T-helper 2 cell treated with Interferon-gamma antibody and Interleukin-4, amounts not matched to agents 100 ng/mL and 5 ng/mL, for 36 hours (primary cell): Measurements from ENCODE around the gene FGD2. TPM values are rescaled to one million over a fixed set of nuclear protein-coding genes. Genes with fewer than 3 reads are reported as not detected.

Experiments
- intact Hi-C: fragments of 100-400 bp; cut with micrococcal nuclease; formaldehyde crosslinking; loops from one replicate; pipeline ENCODE4 v1.15.1; 2023
- total RNA-seq: library from RNA; stranded (reverse); gene quantifications from 2 replicates; pipeline ENCODE4 v1.2.3, GENCODE V29; 2022

Gene FGD2
- total RNA-seq, 1 donor from 2014 or later = 2.6 TPM

- intact Hi-C loops = no loop called here
Observed at GRCh38 chr6:37013516-37014491, 8.3 kb downstream of the FGD2 start.

- intact Hi-C loops = loop anchor here (5.0 kb wide), 1 partner anchor 38 kb away; no protein-coding TSS in a partner anchor
Observed at GRCh38 chr6:37014667-37015066, 9.2 kb downstream of the FGD2 start.

GRCh38 chr6:37015532-37015931, 10.1 kb downstream of the FGD2 start:
- intact Hi-C loops = loop anchor here (5.0 kb wide), 1 partner anchor 37 kb away; no protein-coding TSS in a partner anchor

DNA sequence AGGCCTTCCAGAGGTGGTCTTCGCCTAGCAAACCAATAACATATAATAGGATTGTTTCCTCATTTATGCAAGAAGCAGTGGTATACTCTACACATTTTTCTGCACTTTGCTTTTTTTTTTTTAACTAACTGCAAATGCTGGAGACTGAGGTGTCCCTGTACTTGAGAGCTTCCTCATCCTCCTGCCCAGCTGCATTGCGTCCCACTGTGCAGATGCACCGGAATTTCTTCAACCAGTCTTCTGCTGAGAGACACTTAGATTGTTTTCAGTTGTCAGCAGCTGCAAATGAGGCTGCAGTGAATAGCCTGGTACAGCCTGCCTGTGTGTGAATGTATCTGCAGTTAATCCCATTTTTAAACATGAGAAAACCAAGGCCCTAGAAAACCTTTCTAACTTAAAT, 11.5 kb downstream of the FGD2 start:
- intact Hi-C loops = loop anchor here (5.0 kb wide), 1 partner anchor 35 kb away; no protein-coding TSS in a partner anchor

GRCh38 chr6:37017606-37018197, 12.2 kb downstream of the FGD2 start:
- intact Hi-C loops = loop anchor here (1.0 to 5.0 kb wide), 8 partner anchors 31 to 298 kb away; partner anchors contain the start of genes C6orf89 and MTCH1

DNA sequence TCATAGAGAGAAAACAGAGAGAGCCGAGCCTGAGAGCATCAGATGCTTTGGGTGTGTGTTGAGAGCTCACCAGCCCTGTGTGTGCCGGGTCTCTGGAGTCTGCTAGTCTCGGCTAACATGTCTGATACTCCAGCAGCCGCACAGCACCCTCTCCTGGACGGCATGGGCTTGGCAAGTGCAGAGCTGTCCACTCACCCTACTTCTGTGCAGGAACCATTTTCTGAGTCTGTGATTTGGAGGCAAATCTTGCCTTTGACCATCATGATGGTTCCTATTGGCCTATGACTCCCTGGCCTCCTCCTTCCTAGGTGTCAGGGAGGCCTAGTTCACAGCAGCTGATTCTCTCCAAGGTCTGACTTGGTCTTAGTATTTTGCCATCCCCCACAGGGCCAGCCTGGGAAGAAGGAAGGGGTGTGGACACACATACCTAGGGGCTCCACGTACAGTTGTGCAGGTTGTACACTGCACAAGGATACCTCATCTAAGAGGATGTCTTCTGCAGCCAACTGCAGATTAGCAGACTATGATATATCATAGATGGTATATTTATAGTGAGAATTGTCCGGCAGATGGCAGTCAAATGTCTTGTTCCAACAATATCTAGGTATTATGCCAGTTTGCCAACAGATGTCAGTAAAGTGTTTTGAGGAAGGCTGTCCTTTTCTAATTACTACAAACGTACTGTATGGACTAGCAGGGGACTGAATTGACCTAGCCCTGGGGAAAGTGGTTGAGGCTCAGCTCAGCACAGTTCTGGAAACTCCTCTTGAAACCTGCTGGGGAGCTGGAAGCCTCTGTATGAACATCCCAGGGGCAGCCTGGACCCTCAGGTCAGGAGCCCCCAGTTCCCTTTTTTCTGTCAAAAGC, 13.0 kb downstream of the FGD2 start:
- intact Hi-C loops = loop anchor here (1.0 to 5.0 kb wide), 8 partner anchors 32 to 297 kb away; partner anchors contain the start of genes C6orf89 and MTCH1

DNA sequence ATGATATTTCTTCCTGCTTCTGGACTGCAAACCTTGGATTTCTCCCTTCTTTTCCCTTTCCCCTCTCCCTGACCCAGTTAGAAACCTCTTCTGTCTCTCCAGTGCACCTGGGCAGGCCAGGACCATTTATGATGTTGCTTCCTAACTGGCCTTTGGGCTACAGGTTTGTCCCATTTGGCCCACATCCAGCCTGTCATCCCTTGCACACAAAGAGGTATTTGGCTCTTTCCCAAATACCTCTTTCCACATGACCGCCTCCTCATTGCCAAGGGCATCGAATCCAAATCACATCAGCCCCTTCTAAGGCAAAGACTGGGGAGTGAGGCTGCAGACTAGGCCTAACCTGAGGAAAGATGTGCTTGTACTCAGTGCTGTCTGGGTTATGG, 13.6 kb downstream of the FGD2 start:
- intact Hi-C loops = loop anchor here (5.0 kb wide), 1 partner anchor 33 kb away; no protein-coding TSS in a partner anchor

GRCh38 chr6:37020381-37020780, 14.9 kb downstream of the FGD2 start:
- intact Hi-C loops = no loop called here

GRCh38 chr6:37020812-37021211, 15.4 kb downstream of the FGD2 start:
- intact Hi-C loops = no loop called here

DNA sequence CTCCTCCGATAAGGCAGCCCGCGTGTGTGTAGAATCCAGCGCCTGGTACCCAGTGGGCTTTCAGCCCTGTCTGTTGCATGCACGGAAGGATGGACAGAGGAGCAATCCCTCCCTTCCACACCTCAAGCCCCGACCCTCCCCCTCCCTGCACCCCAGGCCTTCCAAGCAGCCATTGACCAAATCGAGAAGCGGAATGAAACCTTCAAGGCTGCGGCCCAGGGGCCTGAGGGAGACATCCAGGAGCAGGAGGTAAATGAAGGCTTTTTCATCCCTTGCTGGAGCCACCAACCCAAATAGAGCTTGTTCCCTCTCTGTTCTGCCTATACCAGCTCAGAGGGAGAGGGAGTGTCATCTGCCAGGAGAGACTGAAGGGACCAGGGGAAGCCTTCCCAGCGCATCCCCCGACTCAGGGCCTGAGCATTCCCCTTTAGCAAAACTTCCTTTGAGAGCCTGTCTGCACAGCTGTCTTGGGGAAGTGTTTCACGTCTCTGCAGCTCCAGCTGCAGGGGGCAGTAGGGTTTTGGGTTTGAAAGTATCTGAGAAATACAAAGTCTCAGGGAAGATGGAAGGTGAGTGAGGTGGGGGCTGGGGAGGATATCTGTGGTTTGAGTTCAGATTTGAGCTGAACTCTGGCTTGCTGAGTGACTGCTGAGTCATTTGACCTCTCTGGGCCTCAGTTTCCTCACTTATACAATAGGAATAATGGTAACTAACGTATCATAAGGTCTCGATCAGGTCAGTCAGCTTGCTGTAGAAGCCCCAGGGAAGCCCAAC, 16.1 kb downstream of the FGD2 start:
- intact Hi-C loops = no loop called here

DNA sequence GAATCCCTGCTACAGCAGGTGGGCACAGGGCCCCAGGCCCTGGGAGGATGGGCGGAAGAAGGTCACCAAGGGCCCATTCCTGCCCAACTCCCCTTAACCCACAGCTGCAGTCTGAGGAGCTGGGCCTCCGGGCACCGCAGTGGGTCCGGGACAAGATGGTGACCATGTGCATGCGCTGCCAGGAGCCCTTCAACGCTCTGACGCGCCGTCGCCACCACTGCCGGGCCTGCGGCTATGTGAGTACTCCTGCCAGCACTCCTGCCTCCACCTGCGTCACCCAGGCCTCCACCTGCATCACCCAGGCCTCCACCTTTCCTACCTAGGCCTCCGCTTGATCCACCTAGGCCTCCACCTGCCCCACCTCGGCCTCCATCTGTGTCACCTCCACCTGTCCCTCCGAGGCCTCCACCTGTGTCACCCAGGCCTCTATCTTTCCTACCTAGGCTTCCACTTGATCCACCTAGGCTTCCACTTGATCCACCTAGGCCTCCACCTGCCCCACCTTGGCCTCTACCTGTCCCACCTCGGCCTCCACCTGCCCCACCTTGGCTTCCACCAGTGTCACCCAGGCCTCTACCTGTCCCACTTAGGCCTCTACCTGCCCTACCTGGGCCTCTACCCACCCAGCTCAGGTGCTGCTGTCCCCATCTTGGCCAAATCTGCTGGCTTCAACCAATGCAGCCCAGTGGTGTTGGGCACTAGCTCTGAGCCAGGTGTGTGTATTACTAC, 16.8 kb downstream of the FGD2 start:
- intact Hi-C loops = no loop called here

DNA sequence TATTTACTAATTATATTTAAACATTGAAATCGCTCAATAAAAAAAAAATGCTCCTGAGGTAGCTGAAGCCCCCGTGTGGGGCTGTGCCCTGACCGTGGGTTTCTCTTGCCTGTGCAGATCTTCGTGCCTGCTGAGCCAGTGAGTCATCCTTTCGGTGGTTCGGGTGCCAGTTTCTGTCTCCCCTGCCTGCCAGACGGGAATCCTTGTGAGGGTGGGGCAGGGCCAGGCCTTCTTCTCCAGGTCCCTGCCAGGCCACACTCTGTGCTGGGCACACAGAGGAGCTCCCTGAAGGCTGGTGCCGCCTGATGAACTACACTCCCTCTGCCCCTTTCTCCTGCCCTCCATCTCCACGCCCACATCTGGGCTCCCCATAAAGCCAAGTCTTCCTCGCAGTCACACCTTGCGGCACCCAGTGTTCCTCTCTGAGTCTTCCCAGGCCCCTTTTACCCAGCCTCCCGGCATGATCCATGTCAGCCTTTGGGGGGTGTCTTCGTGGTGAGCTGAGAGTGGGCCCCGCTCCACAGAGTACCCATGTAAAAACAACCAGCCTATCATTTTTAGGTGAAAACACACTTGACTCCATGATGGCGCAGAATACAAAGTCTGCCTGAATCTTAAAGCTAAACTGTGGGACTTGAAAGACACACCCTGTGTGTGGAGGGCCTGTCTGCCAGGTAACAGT, 19.3 kb downstream of the FGD2 start:
- intact Hi-C loops = no loop called here

DNA sequence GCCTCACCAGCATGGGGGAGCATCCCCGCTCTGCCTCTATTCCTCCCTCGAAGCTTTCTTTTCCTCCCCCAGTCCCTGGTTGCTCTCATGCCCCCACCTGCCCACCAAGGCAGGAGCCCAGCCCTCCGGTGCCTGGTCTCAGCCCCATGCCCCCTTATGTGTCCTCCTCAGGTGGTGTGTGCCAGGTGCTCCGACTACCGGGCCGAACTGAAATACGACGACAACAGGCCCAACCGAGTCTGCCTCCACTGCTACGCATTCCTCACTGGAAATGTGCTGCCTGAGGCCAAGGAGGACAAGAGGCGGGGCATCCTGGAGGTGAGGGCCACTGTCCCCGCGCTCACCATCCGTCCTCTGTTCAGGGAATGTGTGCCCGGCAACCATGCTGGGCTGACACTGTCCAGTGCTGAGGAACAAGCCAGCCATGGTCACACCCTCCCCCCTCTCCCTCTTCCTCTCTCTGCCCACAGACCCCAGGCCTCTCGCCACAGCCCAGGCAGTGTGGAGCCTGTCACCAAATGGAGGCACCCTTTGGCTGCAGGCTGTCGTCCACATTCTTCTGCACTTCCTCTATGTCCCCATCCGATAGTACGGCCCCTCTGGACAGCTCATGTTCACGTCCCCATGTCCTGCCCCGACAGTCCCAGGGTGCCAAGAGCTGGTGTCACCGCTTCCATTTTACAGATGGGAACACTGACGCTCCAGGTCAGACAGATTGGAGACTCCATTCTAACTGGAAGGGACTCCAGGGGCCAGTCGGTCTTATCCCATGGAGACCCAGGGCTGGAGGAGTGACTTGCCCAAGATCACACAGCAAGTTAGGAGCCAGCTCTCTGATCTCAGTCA, 20.4 kb downstream of the FGD2 start:
- intact Hi-C loops = no loop called here

DNA sequence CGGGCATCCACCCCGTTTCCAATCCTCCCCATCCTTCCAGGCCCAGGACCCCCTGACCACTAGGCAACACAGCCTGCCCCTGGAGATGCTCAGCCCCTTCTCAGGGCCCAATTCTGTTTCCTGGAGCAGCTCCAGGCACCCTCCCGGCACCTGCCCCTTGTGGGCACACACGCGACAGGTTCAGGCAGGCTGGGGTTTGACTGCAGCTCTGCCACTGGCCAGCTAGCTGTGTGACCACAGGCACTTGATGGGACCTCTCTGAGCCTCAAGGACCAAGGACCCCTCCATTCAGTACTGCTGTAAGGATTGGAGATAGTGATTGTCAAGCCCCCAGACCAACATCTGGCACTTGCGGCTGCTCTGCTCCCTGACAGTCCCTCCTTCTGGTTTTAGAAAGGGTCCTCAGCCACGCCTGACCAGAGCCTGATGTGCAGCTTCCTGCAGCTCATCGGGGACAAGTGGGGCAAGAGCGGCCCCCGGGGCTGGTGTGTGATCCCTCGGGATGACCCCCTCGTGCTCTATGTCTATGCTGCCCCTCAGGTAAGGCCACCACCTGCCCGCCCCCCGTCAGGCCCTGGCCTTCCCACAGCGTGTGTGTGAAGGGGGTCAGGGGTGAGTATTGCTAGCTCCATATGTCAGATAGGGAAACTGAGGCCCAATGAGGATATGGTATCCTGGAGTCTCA, 21.7 kb downstream of the FGD2 start:
- intact Hi-C loops = no loop called here

GRCh38 chr6:37027811-37028469, 22.5 kb downstream of the FGD2 start:
- intact Hi-C loops = no loop called here

- intact Hi-C loops = loop anchor here (1.0 kb wide), 1 partner anchor 22 kb away; no protein-coding TSS in a partner anchor
Observed at GRCh38 chr6:37029249-37029971, 24.0 kb downstream of the FGD2 start.
